HG03097 (cell line): ENCODE data around the gene DCST1.

Experiments
- ATAC-seq: cut with Tn5 transposase; IDR thresholded peaks from one replicate; pipeline ENCODE4 v1.9.1; 2021; ENCODE audit not compliant: unreplicated experiment, low FRiP score

DCST1 gene

GRCh38 chr1:155083865-155084721, 50.5 kb downstream of the DCST1 start:
- peak; percentile 2 for ATAC-seq

DNA sequence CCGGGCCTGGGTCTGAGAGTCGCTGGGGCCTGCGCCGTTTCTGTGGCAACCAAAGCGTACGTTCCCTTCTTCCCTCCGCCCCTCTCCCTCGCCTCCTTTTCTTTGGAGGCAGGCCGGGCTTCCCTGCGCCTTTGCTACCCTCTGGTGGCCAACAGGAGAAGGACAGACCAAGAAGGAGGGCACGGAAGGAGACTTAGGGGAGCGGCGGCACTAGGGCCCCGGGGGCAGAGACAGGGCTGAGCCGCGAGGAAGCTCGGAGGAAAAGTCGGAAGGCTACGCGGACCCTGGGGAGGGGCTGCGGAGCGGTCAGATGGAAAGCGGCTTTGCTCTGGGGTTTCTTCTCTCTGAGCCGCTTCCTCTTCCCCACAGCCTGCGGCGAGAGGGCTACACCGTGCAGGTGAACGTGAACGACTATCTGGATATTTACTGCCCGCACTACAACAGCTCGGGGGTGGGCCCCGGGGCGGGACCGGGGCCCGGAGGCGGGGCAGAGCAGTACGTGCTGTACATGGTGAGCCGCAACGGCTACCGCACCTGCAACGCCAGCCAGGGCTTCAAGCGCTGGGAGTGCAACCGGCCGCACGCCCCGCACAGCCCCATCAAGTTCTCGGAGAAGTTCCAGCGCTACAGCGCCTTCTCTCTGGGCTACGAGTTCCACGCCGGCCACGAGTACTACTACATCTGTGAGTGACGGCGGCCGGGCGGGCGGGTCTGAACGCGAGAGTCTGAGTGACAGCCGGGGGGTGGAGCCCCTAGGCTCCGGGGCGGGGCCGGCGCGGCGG, 51.3 kb downstream of the DCST1 start:
- ATAC-seq = peak; percentile 72

GRCh38 chr1:155085504-155086127, 52.0 kb downstream of the DCST1 start:
- no peak for ATAC-seq

GRCh38 chr1:155086128-155086741, 52.6 kb downstream of the DCST1 start:
- ATAC-seq = no peak

DNA sequence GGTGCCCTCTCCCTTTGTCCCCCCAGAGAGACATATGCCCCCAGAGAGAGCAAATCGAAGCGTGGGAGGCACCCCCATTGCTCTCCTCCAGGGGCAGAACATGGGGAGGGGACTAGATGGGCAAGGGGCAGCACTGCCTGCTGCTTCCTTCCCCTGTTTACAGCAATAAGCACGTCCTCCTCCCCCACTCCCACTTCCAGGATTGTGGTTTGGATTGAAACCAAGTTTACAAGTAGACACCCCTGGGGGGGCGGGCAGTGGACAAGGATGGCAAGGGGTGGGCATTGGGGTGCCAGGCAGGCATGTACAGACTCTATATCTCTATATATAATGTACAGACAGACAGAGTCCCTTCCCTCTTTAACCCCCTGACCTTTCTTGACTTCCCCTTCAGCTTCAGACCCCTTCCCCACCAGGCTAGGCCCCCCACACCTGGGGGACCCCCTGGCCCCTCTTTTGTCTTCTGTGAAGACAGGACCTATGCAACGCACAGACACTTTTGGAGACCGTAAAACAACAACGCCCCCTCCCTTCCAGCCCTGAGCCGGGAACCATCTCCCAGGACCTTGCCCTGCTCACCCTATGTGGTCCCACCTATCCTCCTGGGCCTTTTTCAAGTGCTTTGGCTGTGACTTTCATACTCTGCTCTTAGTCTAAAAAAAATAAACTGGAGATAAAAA, 53.4 kb downstream of the DCST1 start:
- no peak for ATAC-seq

DNA sequence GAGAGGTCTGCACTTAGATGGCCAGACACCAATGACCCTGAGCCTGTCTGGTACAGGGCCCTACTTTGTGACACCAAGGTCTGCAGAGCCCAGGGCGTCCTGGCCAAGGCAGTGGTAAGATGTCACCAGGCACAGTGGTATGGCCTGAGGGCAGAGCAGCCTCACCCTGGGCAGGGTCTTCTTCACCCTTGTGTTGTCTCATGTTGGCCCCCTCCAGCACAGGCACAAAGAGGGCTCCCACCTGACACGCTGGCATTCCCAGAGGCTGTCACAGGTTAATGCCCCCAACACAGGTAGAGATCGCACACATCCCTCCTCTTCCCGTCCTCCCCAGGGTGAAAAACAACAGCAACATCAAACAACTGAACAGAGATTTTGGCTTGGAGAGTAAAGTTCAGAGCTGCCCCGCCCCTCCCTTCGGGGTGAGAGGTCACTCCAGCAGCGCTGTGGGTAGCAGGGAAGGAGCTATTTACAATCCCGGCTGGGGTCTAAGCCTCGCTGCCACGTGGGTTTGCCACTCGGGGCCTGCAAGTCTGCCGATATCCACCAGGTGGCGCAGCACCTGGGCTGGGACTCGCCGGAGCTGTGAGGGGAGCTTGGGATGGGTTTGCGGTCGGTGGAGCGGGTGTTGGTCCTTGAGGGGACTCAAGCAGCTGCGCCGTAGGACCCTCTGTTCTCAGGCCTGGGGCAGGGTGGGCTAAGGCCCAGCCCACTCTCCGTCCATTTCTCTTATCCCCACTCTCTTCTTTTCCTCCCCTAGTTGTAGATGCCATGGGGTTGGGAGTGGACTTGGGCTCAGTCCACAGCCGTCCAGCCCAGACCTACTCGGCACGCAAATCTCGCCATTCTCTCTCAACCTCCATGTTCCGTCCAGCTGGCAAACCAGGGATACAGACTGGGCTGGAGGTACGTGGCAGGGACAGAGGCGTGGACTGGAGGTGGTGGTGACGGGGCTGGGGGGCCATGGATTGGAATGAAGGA, 57.7 kb downstream of the DCST1 start:
- ATAC-seq = no peak

- no peak for ATAC-seq
Measured at GRCh38 chr1:155092131-155092530, 58.5 kb downstream of the DCST1 start.

DNA sequence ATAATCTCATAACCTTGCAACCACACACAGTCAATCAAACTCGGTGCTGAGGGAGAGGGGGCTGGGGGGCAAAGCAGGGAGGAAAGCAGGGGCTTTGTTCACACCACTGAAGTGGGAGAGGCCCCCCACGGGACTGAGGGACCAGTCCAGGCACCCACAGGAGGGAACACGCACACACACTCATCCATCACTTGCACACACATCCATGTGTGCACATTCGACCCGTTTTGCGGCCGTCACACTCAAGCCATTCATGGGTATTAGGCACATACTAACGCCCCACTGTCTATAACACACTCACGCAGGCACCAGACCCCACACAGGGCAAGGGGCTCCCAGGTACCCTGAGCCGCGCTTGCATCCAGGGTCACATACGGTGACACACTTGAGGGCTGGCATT, 59.0 kb downstream of the DCST1 start:
- ATAC-seq = no peak

DNA sequence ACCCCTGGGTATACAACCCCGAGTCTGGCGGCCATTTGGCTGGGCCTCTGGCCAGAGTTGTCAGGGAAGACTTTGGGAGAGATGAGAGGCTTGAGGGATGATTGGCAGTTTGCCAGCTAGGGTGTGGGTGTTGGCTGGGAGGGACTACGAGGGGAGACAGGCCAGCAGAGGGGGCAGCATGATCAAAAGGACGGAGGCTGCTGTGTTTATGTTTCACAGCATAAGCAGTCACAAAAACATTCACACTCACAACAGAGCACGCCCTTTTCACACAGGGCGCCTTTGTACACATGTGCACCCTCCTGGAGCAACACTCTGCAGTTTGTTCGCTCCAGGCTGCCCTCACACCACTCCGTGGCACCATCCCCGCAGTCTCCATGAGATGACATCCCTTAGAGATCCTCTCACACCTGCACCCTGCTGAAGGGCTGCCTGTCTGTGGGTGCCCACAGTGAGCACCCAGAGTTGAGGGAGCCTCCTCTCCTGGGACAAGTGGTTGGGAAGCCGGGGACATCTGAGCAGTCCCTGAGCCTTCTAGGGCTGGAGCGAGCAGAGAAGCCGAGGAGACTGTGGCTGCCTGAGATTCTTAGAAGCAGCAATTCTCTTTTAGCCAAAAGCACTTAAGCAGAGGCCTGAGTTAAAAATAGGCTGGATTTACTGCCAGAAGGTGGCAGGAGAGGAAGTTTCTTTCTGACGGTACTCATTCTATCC, 60.4 kb downstream of the DCST1 start:
- ATAC-seq = no peak

DNA sequence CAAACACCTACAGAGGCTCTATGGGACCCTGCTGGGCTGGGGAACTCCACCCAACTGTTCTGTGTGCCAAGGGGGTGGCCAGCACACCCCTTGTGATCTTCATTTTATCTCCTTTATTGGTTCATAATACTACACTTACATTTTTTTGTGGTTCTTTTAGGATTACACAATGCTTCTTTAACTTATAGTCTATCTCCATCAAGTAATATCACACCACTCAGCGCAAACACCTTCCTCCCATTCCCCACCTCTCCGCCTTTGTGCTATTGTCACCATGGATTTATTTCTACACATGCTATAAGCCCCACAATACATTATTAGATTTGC, 61.0 kb downstream of the DCST1 start:
- ATAC-seq = no peak

DNA sequence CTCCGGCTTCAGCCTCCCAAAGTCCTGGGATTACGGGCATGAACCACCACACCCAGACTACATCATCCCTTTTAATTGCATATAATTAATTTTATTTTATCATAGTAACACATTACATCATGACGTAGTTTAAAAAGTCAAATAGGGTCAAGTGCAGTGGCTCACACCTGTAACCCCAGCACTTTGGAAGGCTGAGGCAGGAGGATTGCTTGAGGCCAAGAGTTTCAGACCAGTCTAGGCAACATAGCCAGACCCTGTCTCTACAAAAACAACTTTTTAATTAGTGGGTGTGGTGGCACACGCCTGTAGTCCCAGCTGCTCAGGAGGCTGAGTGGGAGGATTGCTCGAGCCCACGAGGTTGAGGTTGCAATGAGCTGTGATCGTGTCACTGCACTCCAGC, 65.7 kb downstream of the DCST1 start:
- ATAC-seq = no peak
